ENCODE data around the gene RNF182.
A peak's percentile ranks its signal among the peaks of the same experiment; 100 is the strongest.
"Not testable (repeated sequence)": the region's sequence is repeated elsewhere in the genome, so short reads cannot be mapped to it uniquely, and the experiment has no call there.

Gene RNF182

DNA sequence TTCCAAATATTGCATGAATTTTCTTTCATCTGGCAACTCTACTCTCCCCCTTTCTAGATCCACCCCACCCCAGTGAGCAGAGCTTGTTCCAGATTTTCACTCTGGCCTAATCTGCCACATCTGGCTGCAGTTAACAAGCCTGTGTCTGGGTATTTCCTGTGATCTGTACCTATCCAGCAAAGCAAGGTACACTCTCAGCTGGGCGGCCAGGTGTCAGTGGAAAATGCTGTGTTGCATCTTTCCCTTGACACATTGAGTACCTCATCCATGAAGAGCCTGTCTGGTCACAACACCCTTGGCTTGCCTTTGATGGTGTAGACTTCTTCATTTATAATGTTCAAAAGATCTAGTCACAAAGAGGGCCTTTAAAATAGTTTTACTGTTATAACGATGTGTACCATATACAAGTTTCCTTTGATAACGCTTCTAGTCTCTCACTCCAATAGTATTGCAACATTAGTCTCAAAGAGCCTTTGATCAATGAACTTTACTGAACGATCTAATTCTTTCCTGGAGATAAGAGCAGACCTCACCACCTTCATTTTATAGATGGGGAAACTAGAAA is 6.0 kb upstream of the RNF182 start:
- no peak for DNase-seq

DNA sequence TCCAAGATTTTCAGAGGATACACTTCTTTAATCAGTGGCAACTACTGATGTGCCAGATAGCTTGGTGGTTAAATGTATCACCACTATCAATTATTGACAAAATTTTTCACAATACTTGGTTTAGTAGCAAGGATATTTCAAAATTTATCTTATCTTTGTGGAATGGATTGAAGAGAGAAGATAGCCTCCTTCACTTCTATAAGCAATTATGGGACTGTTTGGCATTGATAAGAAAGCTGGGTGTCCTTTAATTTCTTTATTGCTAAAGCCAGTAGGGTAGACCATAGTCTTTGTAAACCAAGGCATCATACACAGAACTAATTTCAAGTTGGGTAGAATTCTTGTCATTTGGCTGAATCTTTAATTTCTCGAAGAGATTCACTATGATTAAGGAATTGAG is 4.9 kb upstream of the RNF182 start:
- DNase-seq, result no peak

- DNase-seq, result no peak
Observed at GRCh38 chr6:13920552-13920951, 4.2 kb upstream of the RNF182 start.

DNA sequence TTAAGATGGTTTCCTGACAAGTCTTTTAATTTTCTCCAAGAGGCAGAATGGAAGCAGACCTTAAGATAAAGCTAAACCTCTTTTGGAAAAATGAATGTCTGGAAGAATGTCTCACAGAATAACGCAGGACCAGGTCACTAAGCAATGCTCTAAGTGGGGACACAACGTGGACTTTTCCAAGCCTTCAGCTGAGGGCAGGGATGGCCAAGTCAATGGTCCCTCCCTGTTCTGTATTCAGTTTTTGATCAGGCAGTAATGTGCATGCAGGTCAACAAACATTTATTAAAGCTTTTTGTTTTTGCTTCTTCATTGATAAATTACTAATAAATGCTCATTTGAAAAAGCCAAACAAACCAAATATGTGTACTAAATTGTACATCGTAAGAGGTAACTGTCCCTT is 2.0 kb upstream of the RNF182 start:
- DNase-seq, result no peak

- DNase-seq, result no peak
Observed at GRCh38 chr6:13923527-13924145, 1.1 kb upstream of the RNF182 start.

DNA sequence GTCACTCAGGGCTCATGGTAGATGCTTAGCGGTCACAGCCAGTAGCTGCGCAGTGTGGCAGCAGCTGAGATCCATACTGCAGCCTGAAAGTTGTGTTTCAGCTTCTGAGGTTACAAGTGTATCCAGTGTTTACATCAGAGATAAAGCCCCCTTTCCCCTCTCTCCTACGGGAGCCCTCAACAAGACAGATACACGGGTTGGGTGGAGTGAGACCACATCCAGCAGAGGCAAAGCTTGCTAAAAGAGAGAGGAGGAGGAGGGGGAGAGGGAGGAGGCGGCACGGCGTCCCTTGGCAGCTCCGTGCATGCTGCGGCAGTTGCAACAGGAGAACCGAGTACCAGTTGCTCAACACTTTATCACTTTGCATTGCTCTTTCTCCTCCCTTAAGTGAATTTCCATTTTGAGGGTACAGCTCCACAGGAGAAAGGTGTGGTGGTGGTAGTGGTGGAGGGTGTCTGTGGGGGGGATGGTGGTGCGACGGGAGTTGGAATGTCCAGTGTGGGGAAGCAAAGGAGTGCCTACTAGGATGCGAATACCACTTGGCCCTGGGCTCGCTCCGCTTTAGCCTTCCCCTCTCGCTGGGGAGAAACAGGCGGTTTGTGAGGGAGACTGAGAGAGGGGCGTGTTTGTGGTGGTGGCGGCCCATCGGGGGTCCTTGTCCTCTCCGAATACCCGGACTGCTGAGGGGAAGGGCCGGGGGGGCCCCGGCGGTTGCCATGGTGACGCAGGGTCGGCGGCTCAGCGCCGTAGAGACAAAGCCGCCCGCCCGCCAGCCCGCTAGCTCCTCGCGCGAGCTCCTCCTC is 405 bp upstream of the RNF182 start:
- DNase-seq, result peak; percentile 75

DNA sequence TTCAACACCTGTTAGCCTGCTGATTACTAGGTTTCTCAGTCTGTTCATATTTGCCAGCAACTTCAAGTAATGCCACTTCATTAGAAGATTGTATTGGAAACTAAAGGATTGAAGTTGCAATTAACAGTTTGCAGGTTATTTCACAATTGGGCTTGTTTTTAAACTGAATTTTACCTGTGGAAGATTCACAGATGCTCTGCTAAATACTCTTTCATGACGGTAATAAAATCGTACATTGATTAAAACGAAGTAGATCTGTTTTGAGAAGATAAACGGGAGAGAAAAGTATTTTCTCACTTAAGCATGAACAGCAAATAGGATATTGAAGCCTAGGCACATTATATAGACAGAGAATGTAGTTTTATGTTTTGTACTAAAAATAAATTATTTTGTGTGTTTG is 1.6 kb downstream of the RNF182 start:
- DNase-seq, result no peak

GRCh38 chr6:13927203-13927602 is 2.5 kb downstream of the RNF182 start:
- DNase-seq, result no peak

GRCh38 chr6:13929196-13929595 is 4.4 kb downstream of the RNF182 start:
- DNase-seq, result no peak

DNA sequence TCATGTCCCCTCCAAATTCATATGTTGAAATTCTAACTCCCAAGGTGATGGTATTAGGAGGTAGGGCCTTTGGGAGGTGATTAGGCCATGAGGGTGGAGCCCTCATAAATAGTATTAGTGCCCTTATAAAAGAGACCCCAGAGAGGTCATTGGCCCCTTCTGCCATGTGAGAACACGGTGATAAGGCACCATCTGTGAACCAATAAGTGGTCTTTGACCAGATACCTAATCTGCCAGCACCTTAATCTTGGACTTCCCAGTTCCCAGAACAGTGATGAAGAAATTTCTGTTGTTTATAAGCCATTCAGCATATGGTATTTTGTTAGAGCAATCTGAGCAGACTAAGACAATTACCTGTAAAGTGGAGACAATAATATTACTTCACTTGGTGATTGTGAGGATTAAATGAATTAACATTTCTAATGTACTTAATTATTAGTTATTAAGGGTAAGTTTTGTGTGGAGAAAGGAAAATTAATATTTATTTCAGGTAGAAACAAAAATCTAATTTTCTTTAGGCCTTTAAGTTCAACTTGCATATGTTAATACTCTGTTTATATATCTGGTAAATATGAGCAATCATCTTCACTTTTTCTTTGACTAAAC is 7.1 kb downstream of the RNF182 start:
- no peak for DNase-seq

GRCh38 chr6:13932785-13933184 is 8.0 kb downstream of the RNF182 start:
- no peak for DNase-seq

GRCh38 chr6:13934721-13935120 is 10.0 kb downstream of the RNF182 start:
- no peak for DNase-seq

DNA sequence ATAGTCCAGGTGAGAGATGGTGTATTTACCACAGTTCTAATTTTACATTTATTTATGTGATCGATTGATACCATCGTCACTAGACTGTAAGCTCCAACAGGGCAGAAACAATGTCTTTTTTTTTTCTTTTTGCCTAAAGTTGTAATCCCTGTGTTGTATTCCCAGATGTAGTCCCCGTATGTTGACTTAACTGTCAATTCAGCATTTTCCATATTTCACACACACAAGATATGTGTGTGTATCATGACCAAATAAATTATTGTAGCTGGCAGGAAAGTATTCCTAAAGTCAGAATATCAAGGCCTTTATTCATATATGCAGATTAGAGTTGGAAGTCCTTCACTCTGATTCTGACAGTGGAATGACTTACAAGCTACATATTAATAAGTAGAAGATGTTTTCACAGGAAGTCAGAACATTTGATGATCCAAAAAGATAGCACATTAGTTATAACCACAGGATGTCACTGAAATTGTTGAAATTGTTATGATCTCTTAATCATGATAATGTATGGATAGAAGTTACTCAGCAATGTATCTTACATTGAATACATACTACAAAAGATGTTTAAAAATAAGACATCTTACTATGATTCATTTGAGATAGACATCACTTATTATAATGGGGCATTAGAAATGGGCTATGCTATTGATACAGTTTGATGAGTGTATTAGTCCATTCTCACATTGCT is 10.6 kb downstream of the RNF182 start:
- DNase-seq, result no peak

DNA sequence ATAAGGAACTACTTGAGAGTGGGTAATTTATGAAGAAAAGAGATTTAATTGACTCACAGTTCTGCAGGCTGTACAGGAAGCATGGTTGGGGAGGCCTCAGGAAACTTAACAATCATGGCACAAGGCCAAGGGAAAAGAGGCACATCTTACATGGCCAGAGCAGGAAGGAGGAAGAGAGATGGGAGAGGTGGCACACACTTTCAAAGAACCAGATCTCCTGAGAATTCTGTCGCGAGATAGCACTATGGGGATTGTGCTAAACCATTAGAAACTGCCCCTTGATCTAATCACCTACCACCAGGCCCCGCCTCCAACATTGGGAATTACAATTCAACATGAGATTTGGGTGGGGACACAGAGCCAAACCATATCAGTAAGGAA is 11.1 kb downstream of the RNF182 start:
- not testable (repeated sequence) for DNase-seq

GRCh38 chr6:13941902-13942301 is 17.1 kb downstream of the RNF182 start:
- no peak for DNase-seq

DNA sequence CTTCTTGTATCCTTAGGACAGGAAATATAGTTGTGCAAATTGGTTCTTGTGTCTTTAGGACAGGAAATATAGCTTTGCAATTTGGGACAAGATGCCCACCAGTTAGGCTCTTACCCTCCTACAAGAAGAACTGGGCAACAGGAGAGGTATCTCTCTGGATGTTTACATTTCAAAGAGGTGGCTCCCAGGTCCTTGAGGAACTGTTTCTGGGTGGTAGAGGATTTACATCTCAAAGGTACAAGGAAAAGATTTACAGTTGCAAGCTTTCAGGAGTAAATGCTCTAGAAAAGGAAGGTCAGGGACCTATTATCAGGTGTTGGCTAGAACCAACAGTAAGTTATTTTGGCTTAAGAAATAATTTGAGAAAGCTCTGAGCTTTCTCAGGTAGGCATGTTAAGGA is 19.2 kb downstream of the RNF182 start:
- no peak for DNase-seq

DNA sequence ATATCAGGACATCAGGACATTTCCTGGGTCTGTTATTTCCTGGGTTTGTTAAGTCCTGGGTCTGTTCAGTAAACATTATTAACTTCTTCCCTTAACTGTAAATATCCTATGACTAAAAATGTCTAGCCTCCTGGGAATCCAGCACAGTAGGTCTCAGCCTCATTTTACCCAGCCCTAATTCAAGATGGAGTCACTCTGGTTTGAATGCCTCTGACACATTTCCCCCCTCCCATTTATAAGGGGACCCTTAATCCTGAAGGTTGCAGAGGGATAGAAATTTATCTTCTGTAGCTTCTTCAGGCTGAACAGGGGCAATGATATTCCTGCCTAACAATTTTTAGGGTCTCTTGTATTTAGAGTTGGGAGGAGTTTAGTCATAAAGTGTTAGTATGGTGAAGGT is 21.8 kb downstream of the RNF182 start:
- DNase-seq, result no peak

- no peak for DNase-seq
Observed at GRCh38 chr6:13947611-13948178, 22.9 kb downstream of the RNF182 start.

- no peak for DNase-seq
Observed at GRCh38 chr6:13952101-13952500, 27.3 kb downstream of the RNF182 start.

DNA sequence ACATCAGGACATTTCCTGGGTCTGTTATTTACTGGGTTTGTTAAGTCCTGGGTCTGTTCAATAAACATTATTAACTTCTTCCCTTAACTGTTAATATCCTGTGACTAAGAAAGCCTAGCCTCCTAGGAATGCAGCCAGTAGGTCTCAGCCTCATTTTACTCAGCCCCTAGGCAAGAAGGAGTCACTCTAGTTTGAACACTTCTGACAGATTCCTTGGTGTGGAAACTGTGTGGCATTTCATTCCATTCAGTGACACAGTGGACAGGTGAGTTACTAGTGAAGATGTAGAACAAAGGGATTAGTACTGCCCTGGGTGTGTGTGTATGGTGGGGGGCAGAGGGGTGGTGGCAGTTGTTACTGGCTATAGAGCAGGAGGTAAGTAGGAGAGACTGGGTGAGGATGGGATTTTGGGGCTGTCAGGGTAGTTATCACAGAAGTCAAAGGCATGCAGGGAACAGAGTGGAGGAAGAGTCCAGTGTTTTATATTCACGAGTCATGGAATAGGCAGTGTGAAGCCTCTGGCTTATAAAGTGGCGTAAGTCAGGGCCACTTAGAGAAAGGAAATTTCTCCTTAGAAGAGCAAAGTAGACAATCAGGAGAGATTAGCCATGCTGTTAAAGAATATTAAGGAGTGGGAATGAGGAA is 28.4 kb downstream of the RNF182 start:
- DNase-seq, result no peak

- DNase-seq, result no peak
Observed at GRCh38 chr6:13965582-13966127, 40.9 kb downstream of the RNF182 start.

DNA sequence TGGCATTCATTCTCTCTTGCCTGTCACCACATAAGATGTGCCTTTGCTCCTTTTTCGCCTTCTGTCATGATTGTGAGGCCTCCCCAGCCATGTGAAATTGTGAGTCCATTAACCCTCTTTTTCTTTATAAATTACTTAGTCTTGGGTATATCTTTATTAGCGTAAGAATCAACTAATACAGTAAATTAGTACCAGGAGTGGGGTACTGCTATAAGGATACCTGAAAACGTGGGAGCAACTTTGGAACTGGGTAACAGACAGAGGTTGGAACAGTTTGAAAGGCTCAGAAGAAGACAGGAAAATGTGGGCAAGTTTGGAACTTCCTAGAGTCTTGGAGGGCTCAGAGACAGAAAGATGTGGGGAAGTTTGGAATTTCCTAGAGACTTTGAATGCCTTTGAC is 46.6 kb downstream of the RNF182 start:
- DNase-seq, result no peak
